Ishikawa (cell line): Measurements from ENCODE around the gene CAMTA1.

Experiments
- CEBPB ChIP-seq: IDR thresholded peaks from 2 replicates; pipeline ENCODE4 v1.6.1; 2012
- CREB1 ChIP-seq: IDR thresholded peaks from 2 replicates; pipeline ENCODE4 v1.6.1; 2012; ENCODE audit warnings: low read depth
- EGR1 ChIP-seq: IDR thresholded peaks from 2 replicates; pipeline ENCODE4 v1.6.1; 2012
- EP300 ChIP-seq: IDR thresholded peaks from 2 replicates; pipeline ENCODE4 v1.6.1; 2012; ENCODE audit warnings: borderline replicate concordance
- FOXM1 ChIP-seq: IDR thresholded peaks from 2 replicates; pipeline ENCODE4 v1.6.1; 2012; ENCODE audit warnings: low read depth, borderline replicate concordance
- MAX ChIP-seq: IDR thresholded peaks from 2 replicates; pipeline ENCODE4 v1.6.1; 2012
- RAD21 ChIP-seq: IDR thresholded peaks from 2 replicates; pipeline ENCODE4 v1.6.1; 2012; ENCODE audit warnings: low read depth
- TAF1 ChIP-seq: IDR thresholded peaks from 2 replicates; pipeline ENCODE4 v1.6.1; 2012; ENCODE audit warnings: low read depth, mild to moderate bottlenecking
- TCF12 ChIP-seq: IDR thresholded peaks from 2 replicates; pipeline ENCODE4 v1.6.1; 2012; ENCODE audit warnings: low read depth
- TEAD4 ChIP-seq: IDR thresholded peaks from 2 replicates; pipeline ENCODE4 v1.6.1; 2012
- USF1 ChIP-seq: IDR thresholded peaks from 2 replicates; pipeline ENCODE4 v1.6.1; 2012
- YY1 ChIP-seq: IDR thresholded peaks from 2 replicates; pipeline ENCODE4 v1.6.1; 2012; ENCODE audit warnings: low read depth
- ZBTB7A ChIP-seq: IDR thresholded peaks from 2 replicates; pipeline ENCODE4 v1.6.1; 2012; ENCODE audit warnings: low read depth
- TF ChIP-seq, protein P1 (sequence below): IDR thresholded peaks from 2 replicates; pipeline ENCODE4 v1.6.1; 2012; ENCODE audit warnings: low read depth, mild to moderate bottlenecking

DNA sequence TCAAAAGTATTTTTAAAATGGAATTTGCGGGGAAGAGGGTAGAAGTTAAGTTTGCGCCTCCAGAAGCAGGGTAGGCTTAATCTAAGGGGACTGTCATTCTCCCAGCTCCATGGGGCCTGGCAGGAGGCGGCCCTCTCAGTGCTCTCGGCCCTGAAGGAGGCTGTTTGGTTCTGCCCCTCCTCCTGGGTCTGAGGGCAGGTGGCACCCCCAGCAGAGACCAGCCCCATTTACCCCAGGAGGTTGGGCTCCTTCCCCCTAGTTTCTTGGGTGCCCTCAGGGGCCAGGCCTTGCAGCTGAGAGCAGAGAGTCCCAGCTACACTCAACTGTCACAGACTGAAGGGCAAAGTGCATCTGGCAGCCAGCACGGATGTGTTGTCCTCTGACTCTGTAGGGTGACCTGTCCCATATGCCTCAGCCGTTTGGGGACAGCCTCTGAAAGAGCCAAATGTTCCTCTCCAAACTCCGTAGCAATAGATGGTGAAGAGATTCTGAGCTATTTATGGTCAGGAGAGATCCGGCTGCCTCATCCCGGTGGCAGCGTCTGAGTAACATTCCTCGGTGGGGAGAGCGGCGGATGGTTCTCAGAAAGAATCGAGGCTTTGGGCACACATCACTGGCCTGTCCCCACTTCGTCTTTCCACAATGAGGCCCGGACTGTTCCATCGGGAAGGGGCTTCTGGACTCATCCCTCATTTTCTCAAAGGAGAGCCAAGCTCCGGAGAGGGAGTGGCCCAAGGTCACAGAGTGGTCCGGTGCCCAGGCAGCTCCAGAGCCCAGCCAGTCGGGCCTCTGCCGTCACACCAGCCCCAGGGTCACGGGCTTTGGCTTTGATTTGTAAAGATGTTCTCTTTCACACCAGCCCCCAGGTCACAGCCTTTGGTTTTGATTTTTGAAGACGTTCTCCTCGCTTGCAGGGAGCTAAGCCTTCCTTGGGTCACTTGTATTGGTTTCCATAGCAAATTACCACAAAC is 561.6 kb downstream of the CAMTA1 start:
- TF ChIP-seq MAX: no peak
- TF ChIP-seq, protein P1, sequence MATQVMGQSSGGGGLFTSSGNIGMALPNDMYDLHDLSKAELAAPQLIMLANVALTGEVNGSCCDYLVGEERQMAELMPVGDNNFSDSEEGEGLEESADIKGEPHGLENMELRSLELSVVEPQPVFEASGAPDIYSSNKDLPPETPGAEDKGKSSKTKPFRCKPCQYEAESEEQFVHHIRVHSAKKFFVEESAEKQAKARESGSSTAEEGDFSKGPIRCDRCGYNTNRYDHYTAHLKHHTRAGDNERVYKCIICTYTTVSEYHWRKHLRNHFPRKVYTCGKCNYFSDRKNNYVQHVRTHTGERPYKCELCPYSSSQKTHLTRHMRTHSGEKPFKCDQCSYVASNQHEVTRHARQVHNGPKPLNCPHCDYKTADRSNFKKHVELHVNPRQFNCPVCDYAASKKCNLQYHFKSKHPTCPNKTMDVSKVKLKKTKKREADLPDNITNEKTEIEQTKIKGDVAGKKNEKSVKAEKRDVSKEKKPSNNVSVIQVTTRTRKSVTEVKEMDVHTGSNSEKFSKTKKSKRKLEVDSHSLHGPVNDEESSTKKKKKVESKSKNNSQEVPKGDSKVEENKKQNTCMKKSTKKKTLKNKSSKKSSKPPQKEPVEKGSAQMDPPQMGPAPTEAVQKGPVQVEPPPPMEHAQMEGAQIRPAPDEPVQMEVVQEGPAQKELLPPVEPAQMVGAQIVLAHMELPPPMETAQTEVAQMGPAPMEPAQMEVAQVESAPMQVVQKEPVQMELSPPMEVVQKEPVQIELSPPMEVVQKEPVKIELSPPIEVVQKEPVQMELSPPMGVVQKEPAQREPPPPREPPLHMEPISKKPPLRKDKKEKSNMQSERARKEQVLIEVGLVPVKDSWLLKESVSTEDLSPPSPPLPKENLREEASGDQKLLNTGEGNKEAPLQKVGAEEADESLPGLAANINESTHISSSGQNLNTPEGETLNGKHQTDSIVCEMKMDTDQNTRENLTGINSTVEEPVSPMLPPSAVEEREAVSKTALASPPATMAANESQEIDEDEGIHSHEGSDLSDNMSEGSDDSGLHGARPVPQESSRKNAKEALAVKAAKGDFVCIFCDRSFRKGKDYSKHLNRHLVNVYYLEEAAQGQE: no peak
- no peak for TF ChIP-seq TAF1
- TF ChIP-seq CREB1: no peak
- TF ChIP-seq FOXM1: no peak
- TF ChIP-seq YY1: no peak
- no peak for TF ChIP-seq EP300
- TF ChIP-seq TEAD4: no peak
- TF ChIP-seq TCF12: no peak
- no peak for TF ChIP-seq EGR1
- no peak for TF ChIP-seq CEBPB
- no peak for TF ChIP-seq RAD21
- no peak for TF ChIP-seq ZBTB7A
- TF ChIP-seq USF1: no peak
